K562 (cell line): ENCODE measurements around the gene GMDS. TPM values are rescaled to one million over a fixed set of nuclear protein-coding genes. Genes with fewer than 3 reads are reported as not detected.
A peak's percentile ranks its signal among the peaks of the same experiment; 100 is the strongest.

Experiments
- ATAC-seq: fragments of 200-7000 bp; cut with Tn5 transposase; 3 replicates; pipeline ENCODE4 v1.9.1; 2020; ENCODE audit warnings: moderate library complexity
- BruUV-seq: library from RNA; stranded (reverse); fragments of 400-500 nt; replicated peaks from 2 replicates; lab custom pipeline; 2021; lab: Mats Ljungman, UMichigan
- CTCF ChIA-PET: fragments of 300-600 bp; formaldehyde crosslinking; extraction: SDS; loops from one replicate; lab custom pipeline; 2021; ENCODE audit warnings: low intra/inter-chr PET ratio; lab: Yijun Ruan, JAX
- POLR2A ChIA-PET: fragments of 300-600, 350-650 bp; sonication (Branson Sonifier 250); formaldehyde crosslinking; extraction: SDS; loops from one replicate; lab custom pipeline; 2021; ENCODE audit warnings: antibody characterized with exemption, inconsistent platforms; lab: Yijun Ruan, JAX
- DNase-seq, 4 experiments: peaks; one replicate each; pipeline versions ENCODE4 v3.0.0 to v3.0.0-alpha.2; 2011 to 2018; ENCODE audit warnings: low spot score in 3 of 4, mixed read lengths in 3 of 4; ENCODE audit errors: extremely low read depth in 1 of 4
- FAIRE-seq: peaks from 2 replicates; lab custom pipeline; 2011; peaks lifted over from hg19 to GRCh38; lab: Jason Lieb, UNC
- H2AFZ ChIP-seq: 2 replicates; pipeline ENCODE4 v1.6.0; 2011; ENCODE audit warnings: low read depth, low read length, control low read depth, inconsistent platforms
- H3K27ac ChIP-seq: fragments of 200-600 bp; 3 replicates; pipeline ENCODE4 v1.8.0; 2011; ENCODE audit warnings: low read depth, mild to moderate bottlenecking, control low read depth, inconsistent platforms, low read length, moderate library complexity, mixed read lengths; ENCODE audit errors: extremely low read depth
- H3K27me3 ChIP-seq, 2 experiments: fragments of 300-600 bp in 1 of 2; 2 replicates in 1 of 2; 3 replicates in 1 of 2; pipeline versions ENCODE4 v1.6.0 to v1.8.0; 2011; ENCODE audit warnings: inconsistent platforms in 2 of 2, low read length in 2 of 2, mild to moderate bottlenecking in 1 of 2, mixed read lengths in 1 of 2, moderate library complexity in 1 of 2; ENCODE audit not compliant: control insufficient read depth in 2 of 2, insufficient read depth in 2 of 2
- H3K36me3 ChIP-seq: fragments of 300-600 bp; 3 replicates; pipeline ENCODE4 v1.8.0; 2011; ENCODE audit warnings: mild to moderate bottlenecking, low read length, inconsistent platforms; ENCODE audit not compliant: control insufficient read depth, insufficient read depth
- H3K4me1 ChIP-seq, 2 experiments: fragments of 200-600 bp in 1 of 2; replicated peaks in 1 of 2; 2 replicates in 1 of 2; 3 replicates in 1 of 2; pipeline versions ENCODE4 v1.5.1 to v1.8.0; 2011; ENCODE audit warnings: inconsistent platforms in 2 of 2, low read length in 2 of 2, mild to moderate bottlenecking in 1 of 2, mixed read lengths in 1 of 2, moderate library complexity in 1 of 2; ENCODE audit not compliant: control insufficient read depth in 2 of 2, insufficient read depth in 2 of 2
- H3K4me2 ChIP-seq: 2 replicates; pipeline ENCODE4 v1.6.1; 2011; ENCODE audit warnings: low read length, control low read depth, inconsistent platforms, mixed read lengths; ENCODE audit not compliant: insufficient read depth
- H3K4me3 ChIP-seq: fragments of 200-600 bp; sonication (generic), shearing (Covaris generic); 2 replicates; pipeline ENCODE4 v1.5.1; 2016; ENCODE audit warnings: control low read depth, inconsistent platforms
- H3K79me2 ChIP-seq: fragments of 200-600 bp; 3 replicates; pipeline ENCODE4 v1.8.0; 2011; ENCODE audit warnings: low read length, inconsistent platforms; ENCODE audit not compliant: control insufficient read depth, insufficient read depth
- H3K9ac ChIP-seq, 2 experiments: 2 replicates each; pipeline versions ENCODE4 v1.6.0 to v1.6.1; 2011; ENCODE audit warnings: low read depth in 2 of 2, low read length in 2 of 2, control low read depth in 1 of 2, inconsistent platforms in 1 of 2, mild to moderate bottlenecking in 1 of 2, mixed read lengths in 1 of 2; ENCODE audit not compliant: insufficient read depth in 1 of 2
- H3K9me1 ChIP-seq: one replicate; pipeline ENCODE4 v1.6.0; 2011; ENCODE audit warnings: inconsistent platforms, mild to moderate bottlenecking, low read length, moderate library complexity; ENCODE audit not compliant: control insufficient read depth, insufficient read depth
- H3K9me3 ChIP-seq: replicated peaks from 2 replicates; pipeline ENCODE4 v1.5.1; 2011; ENCODE audit warnings: low read depth, low read length, inconsistent platforms; ENCODE audit not compliant: control insufficient read depth, insufficient read depth
- H4K20me1 ChIP-seq: replicated peaks from 2 replicates; pipeline ENCODE4 v1.6.1; 2011; ENCODE audit warnings: low read length, inconsistent platforms, mixed read lengths; ENCODE audit not compliant: control insufficient read depth, insufficient read depth
- CCNT2 ChIP-seq: IDR thresholded peaks from 2 replicates; pipeline ENCODE4 v1.6.1; 2011; ENCODE audit warnings: borderline replicate concordance, low read depth, mild to moderate bottlenecking, moderate library complexity, mixed read lengths, low read length; ENCODE audit not compliant: insufficient read length; ENCODE audit errors: extremely low read depth
- RAD51 ChIP-seq: fragments of 450-650 bp; IDR thresholded peaks from 2 replicates; pipeline ENCODE4 v1.7.1; 2016; ENCODE audit warnings: low read depth, mild to moderate bottlenecking, borderline replicate concordance
- RBBP5 ChIP-seq: fragments of 200-600 bp; sonication (generic); IDR thresholded peaks from 2 replicates; pipeline ENCODE4 v1.6.1; 2012; ENCODE audit warnings: borderline replicate concordance, mild to moderate bottlenecking, low read length, control low read depth, inconsistent platforms; ENCODE audit not compliant: insufficient read depth, poor library complexity, severe bottlenecking
- RBM15 ChIP-seq: fragments of 200-400 bp; formaldehyde crosslinking; IDR thresholded peaks from 2 replicates; pipeline ENCODE4 v1.6.1; 2018; ENCODE audit warnings: mild to moderate bottlenecking, low read length, moderate library complexity; ENCODE audit not compliant: insufficient read depth
- SMC3 ChIP-seq: conservative IDR thresholded peaks from 2 replicates; pipeline ENCODE4 v1.6.1; 2011; ENCODE audit warnings: low read depth, low read length, improper control_type of control experiment; ENCODE audit not compliant: insufficient read depth
- TCF3 ChIP-seq: sonication (generic); formaldehyde crosslinking; IDR thresholded peaks from 2 replicates; pipeline ENCODE4 v1.4.0; 2020; ENCODE audit warnings: mild to moderate bottlenecking, missing genetic modification reagents
- TEAD4 ChIP-seq, 2 experiments: sonication (generic) in 1 of 2; formaldehyde crosslinking in 1 of 2; IDR thresholded peaks; 2 replicates each; pipeline versions ENCODE4 v1.6.1 to v1.8.0; 2012 to 2022; ENCODE audit warnings: borderline replicate concordance in 1 of 2, inconsistent platforms in 1 of 2, low read length in 1 of 2, mild to moderate bottlenecking in 1 of 2, missing genetic modification reagents in 1 of 2
- YBX1 ChIP-seq: fragments of 450-650 bp; IDR thresholded peaks from 2 replicates; pipeline ENCODE4 v1.7.1; 2016; ENCODE audit warnings: mild to moderate bottlenecking
- ZNF354B ChIP-seq: fragments of 250-450 bp; sonication (Bioruptor Pico); IDR thresholded peaks from 2 replicates; pipeline ENCODE4 v1.4.0; 2020
- ZNF780A ChIP-seq: fragments of 250-450 bp; sonication (Bioruptor Pico); IDR thresholded peaks from 2 replicates; pipeline ENCODE4 v1.5.0; 2021; ENCODE audit warnings: mild to moderate bottlenecking
- whole genome bisulfite sequencing: fragments of 100-300 bp; shearing (Covaris generic); methylation state at CpG from one replicate; pipeline ENCODE4 v1.1.6; 2016; ENCODE audit warnings: low coverage, mixed read lengths; ENCODE audit not compliant: insufficient coverage; ENCODE audit errors: missing lambda C conversion rate; 5-methylcytosine and 5-hydroxymethylcytosine counted together
- in situ Hi-C: fragments of 300-500 bp; cut with MboI; formaldehyde crosslinking; loops from 4 replicates; pipeline ENCODE4 v1.15.0; 2018; ENCODE audit warnings: inconsistent platforms, mixed read lengths
- intact Hi-C: fragments of 100-400 bp; cut with micrococcal nuclease; formaldehyde crosslinking; loops from 2 replicates; pipeline ENCODE4 v1.14.2; 2022
- polyA plus RNA-seq, 8 experiments: library from polyadenylated mRNA; depleted of rRNA in 4 of 8; stranded (reverse) in 5 of 8; unstranded in 3 of 8; fragments of >200 nt; fragmentation: Nextera tagmentation in 2 of 8; fragmentation: Illumina TruSeq in 1 of 8; extraction: Ambion mirVana in 2 of 8; extraction: Trizol in 1 of 8; gene quantifications; 2 replicates each; pipeline versions ENCODE4 v1.2.1 to v1.2.3, GENCODE V29; 2011 to 2014; ENCODE audit warnings: inconsistent platforms in 1 of 8, missing spikeins in 1 of 8
- total RNA-seq, 7 experiments: library from RNA; depleted of rRNA in 6 of 7; stranded (reverse); fragments of >200 nt in 6 of 7; fragmentation: Illumina TruSeq in 2 of 7; extraction: Trizol in 2 of 7; gene quantifications; 2 replicates each; pipeline versions ENCODE4 v1.2.1 to v1.2.3, GENCODE V29; 2011 to 2021; ENCODE audit warnings: low replicate concordance in 1 of 7
- TF ChIP-seq, protein P1 (sequence below): fragments of 450-650 bp; IDR thresholded peaks from 2 replicates; pipeline ENCODE4 v1.6.1; 2016; ENCODE audit warnings: low read depth, mild to moderate bottlenecking, moderate library complexity
- TF ChIP-seq, protein P2 (sequence below): fragments of 250-450 bp; sonication (Bioruptor Pico); IDR thresholded peaks from 2 replicates; pipeline ENCODE4 v1.9.0; 2021; ENCODE audit warnings: mild to moderate bottlenecking, inconsistent platforms

Gene GMDS
- total and polyA plus RNA-seq, 9 of the 15 experiments (the other 6 are each of a cell fraction or from before 2014, with no cell fraction given), result 0.48 to 31.8 (median 13.4) TPM

DNA sequence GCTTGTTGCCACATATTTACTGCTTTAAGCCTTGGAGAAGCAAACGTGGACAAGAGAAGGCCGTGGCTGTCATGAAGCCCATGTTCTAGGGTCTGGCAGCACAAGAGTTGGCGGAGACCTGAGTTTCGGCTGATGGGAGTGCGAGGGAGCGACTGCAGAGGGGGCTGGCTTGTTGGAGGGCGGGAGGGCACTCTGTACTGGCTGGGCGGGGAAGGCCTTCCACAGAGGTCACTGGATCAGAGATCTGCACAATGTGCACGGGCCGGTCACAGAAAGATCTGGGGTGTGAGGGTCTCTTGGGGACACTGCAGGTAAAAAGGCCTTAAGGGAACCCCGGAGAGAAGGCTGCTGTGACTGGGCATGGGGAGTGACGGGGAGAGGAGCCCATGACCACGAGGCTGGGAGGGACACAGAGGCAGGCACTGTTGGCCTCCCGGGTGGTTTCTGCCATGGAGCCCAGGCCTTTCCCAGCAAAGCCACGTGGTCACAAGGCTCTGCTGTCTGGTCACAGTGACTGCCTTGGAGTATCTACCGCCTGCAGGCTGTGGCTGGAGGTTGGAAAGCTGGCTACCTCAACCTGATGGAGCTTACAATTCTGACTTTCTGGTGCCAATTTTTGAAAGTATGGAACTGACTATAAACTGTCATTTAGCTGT is 611.9 kb downstream of the GMDS start:
- CTCF ChIA-PET, result no interaction called here
- in situ Hi-C loops, result no loop called here
- BruUV-seq, result no TSS peak

DNA sequence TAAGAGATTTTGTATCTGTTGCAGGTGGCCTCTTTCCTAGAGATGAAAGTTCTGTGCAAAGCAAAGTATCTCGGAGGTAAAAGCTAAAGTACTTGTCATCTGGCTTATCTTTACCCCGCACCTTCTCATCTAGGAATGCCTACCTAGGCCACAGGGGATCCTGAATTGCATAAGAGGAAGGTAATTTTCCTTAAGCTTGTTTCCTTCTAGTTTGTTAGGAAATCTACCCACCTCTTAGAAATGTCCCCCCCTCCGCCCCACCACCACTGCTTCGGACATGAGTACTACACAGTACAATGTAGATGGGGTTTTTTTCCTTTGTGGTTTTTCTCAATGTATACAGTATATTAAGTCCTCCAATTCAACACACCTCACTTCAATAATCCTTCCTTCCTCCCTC is 614.2 kb downstream of the GMDS start:
- in situ Hi-C loops, result no loop called here
- no peaks in the 10 kb centered on the region for H3K36me3 ChIP-seq
- H3K4me3 ChIP-seq, result no peak overlapping the region
- WGBS, result 3% methylated on average over 4 of the region's 4 CpGs
- no peaks in the 10 kb centered on the region for H3K79me2 ChIP-seq
- H3K27ac ChIP-seq, result no peak overlapping the region
- ChIA-PET CTCF (no interaction called here), POLR2A (interaction anchor here (0.6 to 1.1 kb wide), 2 partner anchors 9 to 801 kb away, joined by 3 to 5 read pairs; no protein-coding TSS in a partner anchor)
- H3K9me1 ChIP-seq, result no peaks in the 10 kb centered on the region
- H3K4me1 ChIP-seq, result peaks cover 4 to 9% of the 10 kb centered on the region in 2 experiments; a peak in 3 of 5 replicates
- no peak overlapping the region for H3K4me2 ChIP-seq
- H3K9ac ChIP-seq, result no peak overlapping the region
- BruUV-seq, result no TSS peak
- FAIRE-seq (no peak), DNase-seq (peak in 1 of 4 experiments; percentile 9), ATAC-seq (0 out of 3 replicates have a peak, but pooled peaks have one; percentile 23)
- H3K27me3 ChIP-seq, result peaks cover 52 to 67% of the 10 kb centered on the region in 2 experiments
- intact Hi-C loops, result no loop called here
- no peaks in the 10 kb centered on the region for H3K9me3 ChIP-seq
- no peaks in the 10 kb centered on the region; the same call in 1 of the 2 replicates for H4K20me1 ChIP-seq
- no peak overlapping the region for H2AFZ ChIP-seq
- TF ChIP-seq RAD51 (no peak), YBX1 (no peak), RBM15 (no peak), ZNF354B (no peak), TEAD4 (IDR thresholded peaks at IDR 0.05; ENCODE audit: low read length) (peak; percentile 40), TEAD4 (CRISPR knock-in tag; IDR thresholded peaks at IDR 0.05; ENCODE audit: borderline replicate concordance) (no peak), TCF3 (CRISPR knock-in tag) (peak; percentile 59), SMC3 (no peak), ZNF780A (CRISPR knock-in tag) (no peak), CCNT2 (no peak)
- TF ChIP-seq, protein P1, sequence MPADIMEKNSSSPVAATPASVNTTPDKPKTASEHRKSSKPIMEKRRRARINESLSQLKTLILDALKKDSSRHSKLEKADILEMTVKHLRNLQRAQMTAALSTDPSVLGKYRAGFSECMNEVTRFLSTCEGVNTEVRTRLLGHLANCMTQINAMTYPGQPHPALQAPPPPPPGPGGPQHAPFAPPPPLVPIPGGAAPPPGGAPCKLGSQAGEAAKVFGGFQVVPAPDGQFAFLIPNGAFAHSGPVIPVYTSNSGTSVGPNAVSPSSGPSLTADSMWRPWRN, result no peak
- TF ChIP-seq, protein P2, sequence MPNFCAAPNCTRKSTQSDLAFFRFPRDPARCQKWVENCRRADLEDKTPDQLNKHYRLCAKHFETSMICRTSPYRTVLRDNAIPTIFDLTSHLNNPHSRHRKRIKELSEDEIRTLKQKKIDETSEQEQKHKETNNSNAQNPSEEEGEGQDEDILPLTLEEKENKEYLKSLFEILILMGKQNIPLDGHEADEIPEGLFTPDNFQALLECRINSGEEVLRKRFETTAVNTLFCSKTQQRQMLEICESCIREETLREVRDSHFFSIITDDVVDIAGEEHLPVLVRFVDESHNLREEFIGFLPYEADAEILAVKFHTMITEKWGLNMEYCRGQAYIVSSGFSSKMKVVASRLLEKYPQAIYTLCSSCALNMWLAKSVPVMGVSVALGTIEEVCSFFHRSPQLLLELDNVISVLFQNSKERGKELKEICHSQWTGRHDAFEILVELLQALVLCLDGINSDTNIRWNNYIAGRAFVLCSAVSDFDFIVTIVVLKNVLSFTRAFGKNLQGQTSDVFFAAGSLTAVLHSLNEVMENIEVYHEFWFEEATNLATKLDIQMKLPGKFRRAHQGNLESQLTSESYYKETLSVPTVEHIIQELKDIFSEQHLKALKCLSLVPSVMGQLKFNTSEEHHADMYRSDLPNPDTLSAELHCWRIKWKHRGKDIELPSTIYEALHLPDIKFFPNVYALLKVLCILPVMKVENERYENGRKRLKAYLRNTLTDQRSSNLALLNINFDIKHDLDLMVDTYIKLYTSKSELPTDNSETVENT, result no peak

More for the DNA sequence above, 611.9 kb downstream of the GMDS start:
- intact Hi-C loops, result no loop called here
- no peak for FAIRE-seq
- Histone ChIP-seq H3K9me3 (no peaks in the 10 kb centered on the region), H3K9me1 (no peaks in the 10 kb centered on the region), H3K27me3 (peaks cover 33 to 78% of the 10 kb centered on the region in 2 experiments), H3K4me3 (no peak overlapping the region), H3K4me1 (peaks cover 9 to 12% of the 10 kb centered on the region in 2 experiments; a peak in 3 of 5 replicates), H3K27ac (no peak overlapping the region), H3K79me2 (no peaks in the 10 kb centered on the region), H3K36me3 (no peaks in the 10 kb centered on the region), H3K9ac (no peak overlapping the region), H3K4me2 (no peak overlapping the region), H4K20me1 (peaks cover 5% of the 10 kb centered on the region; the same call in 1 of the 2 replicates), H2AFZ (no peak overlapping the region)
- ATAC-seq, result no peak
- TF ChIP-seq RBBP5, result no peak
- POLR2A ChIA-PET, result no interaction called here
- 2% methylated on average over 16 of the region's 16 CpGs for WGBS
- DNase-seq, result no peak
